Testis (tissue), 3 donors: ENCODE results near the gene IFITM1. TPM values are rescaled to one million over a fixed set of nuclear protein-coding genes. Genes with fewer than 3 reads are reported as not detected.
A peak's percentile ranks its signal among the peaks of the same experiment; 100 is the strongest.

ENCODE experiments used
- DNase-seq: peaks from one replicate; pipeline ENCODE4 v3.0.0-alpha.2; 2019
- H3K27ac ChIP-seq, 2 donors: fragments of 200-600 bp; sonication (generic); one replicate each; pipeline ENCODE4 v1.5.1; 2019
- H3K27me3 ChIP-seq: fragments of 200-600 bp; sonication (generic); one replicate; pipeline ENCODE4 v1.5.1; 2019
- H3K36me3 ChIP-seq: fragments of 200-600 bp; sonication (generic); one replicate; pipeline ENCODE4 v1.5.1; 2017; ENCODE audit warnings: low read depth; ENCODE audit errors: missing control alignments
- H3K4me1 ChIP-seq: fragments of 200-600 bp; sonication (generic); one replicate; pipeline ENCODE4 v1.5.1; 2019
- H3K4me3 ChIP-seq, 2 donors: fragments of 200-600 bp; sonication (generic); one replicate each; pipeline ENCODE4 v1.5.1; 2017 to 2019
- H3K9me3 ChIP-seq: fragments of 200-600 bp; sonication (generic); one replicate; pipeline ENCODE4 v1.5.1; 2017
- POLR2A ChIP-seq: fragments of 450-650 bp; IDR thresholded peaks from one replicate; pipeline ENCODE4 v1.6.1; 2017; ENCODE audit warnings: antibody characterized with exemption, mild to moderate bottlenecking, moderate library complexity
- WGBS, 2 donors: methylation state at CpG; one replicate each; pipeline ENCODE4 v1.1.5; 2018; 5-methylcytosine and 5-hydroxymethylcytosine counted together
- intact Hi-C: fragments of 100-400 bp; cut with DNase I; formaldehyde crosslinking; loops from one replicate; pipeline ENCODE4 v1.15.1; 2023; ENCODE audit warnings: low total_unique reads
- polyA plus RNA-seq: library from polyadenylated mRNA; stranded (reverse); fragments of 350-450 nt; fragmentation: Illumina TruSeq; extraction: RNeasy Lipid Tissue Mini Kit (QIAGEN cat#74804); gene quantifications from one replicate; pipeline ENCODE4 v1.2.3, GENCODE V29; 2014; ENCODE audit warnings: low read depth, low replicate concordance; ENCODE audit not compliant: insufficient read depth
- total RNA-seq, 2 donors: library from RNA; depleted of rRNA; stranded (reverse); fragments of >200 nt; gene quantifications; one replicate each; pipeline ENCODE4 v1.2.3, GENCODE V29; 2016
- TF ChIP-seq, protein P1 (sequence below), 3 experiments: fragments of 450-650 bp in 2 of 3; fragments of 200-600 bp in 1 of 3; sonication (generic) in 1 of 3; IDR thresholded peaks; one replicate each; pipeline ENCODE4 v1.5.1; 2016 to 2019; ENCODE audit warnings: antibody characterized with exemption in 3 of 3, mild to moderate bottlenecking in 2 of 3, moderate library complexity in 1 of 3

The IFITM1 gene
- total and polyA plus RNA-seq, 3 donors from 2014 or later: 63.1 to 146 (median 93.3) TPM

DNA sequence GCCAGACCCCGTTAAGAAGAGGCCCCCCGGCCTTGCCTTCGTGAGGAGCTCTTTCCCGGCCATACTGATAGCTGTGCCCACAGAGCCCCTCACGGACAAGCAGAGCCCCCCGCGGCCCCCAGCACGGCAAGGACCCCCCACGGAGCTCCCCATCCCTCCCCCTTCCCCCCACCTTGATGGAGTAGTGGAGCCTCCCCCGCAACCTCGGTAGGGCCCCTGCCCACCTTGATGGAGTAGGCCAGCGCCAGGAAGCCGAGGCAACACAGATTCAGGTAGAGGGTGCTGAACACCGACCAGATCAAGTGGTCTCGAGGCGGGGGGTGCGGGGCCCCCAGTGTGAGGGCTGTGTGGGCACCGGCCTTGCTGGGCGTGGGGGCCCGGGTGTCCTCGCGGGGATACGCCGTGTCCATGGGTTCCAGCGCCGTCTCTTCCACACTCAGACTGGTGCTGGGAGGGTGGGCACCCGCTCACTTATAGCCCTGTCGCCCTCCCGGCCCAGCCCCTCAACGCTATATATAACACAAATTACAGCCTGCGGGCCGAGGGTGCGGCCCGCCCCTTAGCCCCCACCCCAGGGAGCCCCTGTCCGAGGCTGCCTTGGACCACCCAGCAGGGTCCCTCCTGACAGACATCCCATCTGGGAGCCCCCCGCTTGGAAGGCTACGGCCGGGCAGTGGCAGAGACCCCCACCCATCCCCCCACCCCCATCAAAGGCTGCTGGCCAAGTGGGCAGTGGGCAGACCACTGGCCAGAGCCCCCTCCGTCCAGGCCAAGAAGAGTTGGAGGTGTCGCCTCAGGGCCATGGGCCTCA, 14.6 kb upstream of the IFITM1 start, which contains the start of gene IFITM5:
IFITM5 (minus strand) TSS at position 446 of the 811 bp plus-strand sequence; CDS start at position 410, 36 bp downstream.
- no peak for TF ChIP-seq POLR2A
- TF ChIP-seq, protein P1, sequence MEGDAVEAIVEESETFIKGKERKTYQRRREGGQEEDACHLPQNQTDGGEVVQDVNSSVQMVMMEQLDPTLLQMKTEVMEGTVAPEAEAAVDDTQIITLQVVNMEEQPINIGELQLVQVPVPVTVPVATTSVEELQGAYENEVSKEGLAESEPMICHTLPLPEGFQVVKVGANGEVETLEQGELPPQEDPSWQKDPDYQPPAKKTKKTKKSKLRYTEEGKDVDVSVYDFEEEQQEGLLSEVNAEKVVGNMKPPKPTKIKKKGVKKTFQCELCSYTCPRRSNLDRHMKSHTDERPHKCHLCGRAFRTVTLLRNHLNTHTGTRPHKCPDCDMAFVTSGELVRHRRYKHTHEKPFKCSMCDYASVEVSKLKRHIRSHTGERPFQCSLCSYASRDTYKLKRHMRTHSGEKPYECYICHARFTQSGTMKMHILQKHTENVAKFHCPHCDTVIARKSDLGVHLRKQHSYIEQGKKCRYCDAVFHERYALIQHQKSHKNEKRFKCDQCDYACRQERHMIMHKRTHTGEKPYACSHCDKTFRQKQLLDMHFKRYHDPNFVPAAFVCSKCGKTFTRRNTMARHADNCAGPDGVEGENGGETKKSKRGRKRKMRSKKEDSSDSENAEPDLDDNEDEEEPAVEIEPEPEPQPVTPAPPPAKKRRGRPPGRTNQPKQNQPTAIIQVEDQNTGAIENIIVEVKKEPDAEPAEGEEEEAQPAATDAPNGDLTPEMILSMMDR (IDR thresholded peaks at IDR 0.05): no peak
- 73 to 82% methylated on average over 3 to 36 of the region's 40 CpGs for WGBS, 2 donors
- H3K9me3 ChIP-seq: no peaks in the 10 kb centered on the region
- H3K27ac ChIP-seq: no peak within 1 kb of the TSS
- DNase-seq: no peak
- intact Hi-C loops: loop anchor here (10.0 kb wide), 1 partner anchor 56 kb away; no protein-coding TSS in a partner anchor
- H3K36me3 ChIP-seq: no peaks in the 10 kb centered on the region
- peaks cover 18% of the 10 kb centered on the region for H3K4me1 ChIP-seq
- H3K4me3 ChIP-seq: no peak within 1 kb of the TSS
- no peaks in the 10 kb centered on the region for H3K27me3 ChIP-seq

DNA sequence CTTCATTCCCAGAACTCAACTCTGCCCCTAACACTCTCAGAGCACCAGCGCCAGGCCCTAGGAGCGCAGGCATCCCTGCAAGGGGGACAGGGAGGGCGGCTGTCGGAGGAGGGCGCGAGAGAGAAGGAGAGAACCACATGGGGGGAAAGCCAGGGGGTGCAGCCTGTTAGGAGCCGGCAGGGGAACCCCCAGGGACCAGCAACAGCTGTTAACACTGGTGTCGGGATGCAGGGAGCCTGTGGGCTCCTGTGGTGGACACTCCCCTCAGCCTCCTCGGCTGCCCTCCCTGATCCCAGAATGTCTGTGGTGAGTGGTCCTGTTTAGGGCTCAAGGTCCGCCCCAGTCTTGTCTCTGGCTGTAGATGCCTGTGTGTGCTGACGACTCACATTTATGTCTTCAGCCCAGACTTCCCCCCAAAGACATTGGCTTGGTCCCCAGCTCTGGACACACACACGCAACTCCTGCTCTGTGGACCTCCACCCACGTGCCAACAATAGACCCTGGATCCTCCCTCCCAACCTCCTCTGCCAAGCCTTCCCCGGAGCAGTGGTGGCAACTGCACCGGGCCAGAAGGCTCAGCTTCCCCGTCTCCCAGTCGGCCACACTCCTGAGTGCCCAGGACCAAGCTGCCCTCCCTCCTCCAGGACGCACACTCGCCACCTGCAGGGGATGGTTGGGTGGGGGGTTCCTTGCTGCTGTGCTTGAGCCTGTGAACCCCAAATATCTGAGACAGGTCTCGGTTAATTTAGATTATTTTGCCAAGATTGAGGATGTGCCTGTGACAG, 13.7 kb upstream of the IFITM1 start:
- no peak for TF ChIP-seq POLR2A
- TF ChIP-seq, protein P1 (IDR thresholded peaks at IDR 0.05): no peak
- Histone ChIP-seq H3K27ac (no peak overlapping the region), H3K36me3 (no peaks in the 10 kb centered on the region), H3K27me3 (no peaks in the 10 kb centered on the region), H3K9me3 (no peaks in the 10 kb centered on the region), H3K4me3 (no peak overlapping the region), H3K4me1 (peaks cover 14% of the 10 kb centered on the region)
- intact Hi-C loops: loop anchor here (10.0 kb wide), 1 partner anchor 55 kb away; no protein-coding TSS in a partner anchor
- no peak for DNase-seq
- 36 to 66% methylated on average over 13 to 20 of the region's 20 CpGs for WGBS, 2 donors

DNA sequence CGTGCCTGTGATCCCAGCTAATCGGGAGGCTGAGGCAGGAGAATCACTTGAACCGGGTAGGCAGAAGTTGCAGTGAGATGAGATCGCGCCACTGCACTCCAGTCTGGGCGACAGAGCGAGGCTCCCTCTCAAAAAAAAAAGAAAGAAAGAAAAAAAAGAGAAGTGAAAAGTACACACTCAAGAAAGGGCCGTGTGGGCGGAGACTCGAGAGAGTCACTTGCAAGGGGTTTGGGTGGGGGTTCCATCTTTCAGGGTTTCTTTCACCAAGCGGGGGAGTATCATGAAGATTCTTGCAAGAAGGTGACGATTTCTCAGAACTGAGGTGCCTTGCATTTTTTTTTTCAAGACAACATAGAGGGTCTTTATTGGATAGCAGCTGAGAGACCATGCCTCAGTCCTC, 10.5 kb upstream of the IFITM1 start:
- Histone ChIP-seq H3K4me1 (peaks cover 21% of the 10 kb centered on the region), H3K27ac (no peak overlapping the region), H3K27me3 (no peaks in the 10 kb centered on the region), H3K9me3 (no peaks in the 10 kb centered on the region), H3K36me3 (no peaks in the 10 kb centered on the region), H3K4me3 (no peak overlapping the region)
- DNase-seq: no peak
- no peak for TF ChIP-seq POLR2A
- TF ChIP-seq, protein P1 (IDR thresholded peaks at IDR 0.05): no peak
- intact Hi-C loops: no loop called here
- 56 to 75% methylated on average over 12 of the region's 12 CpGs for WGBS, 2 donors

GRCh38 chr11:304061-304506, 9.8 kb upstream of the IFITM1 start:
- DNase-seq: no peak
- H3K4me3 ChIP-seq: peak overlapping the region; percentile 45 to 50
- H3K36me3 ChIP-seq: no peaks in the 10 kb centered on the region
- intact Hi-C loops: no loop called here
- TF ChIP-seq POLR2A: no peak
- TF ChIP-seq, protein P1 (IDR thresholded peaks at IDR 0.05): no peak
- peaks cover 20% of the 10 kb centered on the region for H3K4me1 ChIP-seq
- H3K27me3 ChIP-seq: no peaks in the 10 kb centered on the region
- H3K9me3 ChIP-seq: no peaks in the 10 kb centered on the region
- peak overlapping the region; percentile 50 to 63 for H3K27ac ChIP-seq
- WGBS, 2 donors: 82 to 83% methylated on average over 32 to 52 of the region's 52 CpGs
